Left renal cortex interstitium (tissue), 4 donors: ENCODE measurements around the gene PPP3CA. TPM values are rescaled to one million over a fixed set of nuclear protein-coding genes. Genes with fewer than 3 reads are reported as not detected.

Source experiments
- DNase-seq, 4 donors: peaks; one replicate each; pipeline ENCODE4 v3.0.0-alpha.2; 2013; ENCODE audit warnings: low read depth in 4 of 4, low spot score in 2 of 4, missing footprints in 1 of 4
- polyA plus RNA-seq, 4 donors: library from polyadenylated mRNA; unstranded; fragments of 120-200 nt; gene quantifications; one replicate each; pipeline ENCODE4 v1.2.1, GENCODE V29; 2013; ENCODE audit not compliant: insufficient read length in 4 of 4

Gene PPP3CA
- polyA plus RNA-seq, 4 donors: 38.4 to 47.5 (median 41.0) TPM

GRCh38 chr4:101071241-101071640, 276.1 kb downstream of the PPP3CA start:
- DNase-seq: no peak

GRCh38 chr4:101068115-101068514, 279.2 kb downstream of the PPP3CA start:
- DNase-seq: no peak

DNA sequence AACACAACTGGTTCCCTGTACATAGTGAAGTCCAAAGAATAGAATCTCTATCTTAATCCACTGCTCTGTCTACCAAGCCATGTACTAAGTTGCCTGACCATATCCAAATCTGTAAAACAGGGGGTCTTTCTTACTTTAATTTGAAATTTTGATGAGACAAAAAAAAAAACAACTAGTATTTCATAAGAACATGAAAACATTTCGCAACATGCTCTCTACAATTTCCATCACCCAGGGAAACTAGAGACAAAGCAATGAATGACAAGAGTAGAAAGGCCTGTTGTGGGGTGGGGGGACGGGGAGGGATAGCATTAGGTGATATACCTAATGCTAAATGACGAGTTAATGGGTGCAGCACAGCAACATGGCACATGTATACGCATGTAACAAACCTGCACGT, 279.9 kb downstream of the PPP3CA start:
- DNase-seq: no peak

DNA sequence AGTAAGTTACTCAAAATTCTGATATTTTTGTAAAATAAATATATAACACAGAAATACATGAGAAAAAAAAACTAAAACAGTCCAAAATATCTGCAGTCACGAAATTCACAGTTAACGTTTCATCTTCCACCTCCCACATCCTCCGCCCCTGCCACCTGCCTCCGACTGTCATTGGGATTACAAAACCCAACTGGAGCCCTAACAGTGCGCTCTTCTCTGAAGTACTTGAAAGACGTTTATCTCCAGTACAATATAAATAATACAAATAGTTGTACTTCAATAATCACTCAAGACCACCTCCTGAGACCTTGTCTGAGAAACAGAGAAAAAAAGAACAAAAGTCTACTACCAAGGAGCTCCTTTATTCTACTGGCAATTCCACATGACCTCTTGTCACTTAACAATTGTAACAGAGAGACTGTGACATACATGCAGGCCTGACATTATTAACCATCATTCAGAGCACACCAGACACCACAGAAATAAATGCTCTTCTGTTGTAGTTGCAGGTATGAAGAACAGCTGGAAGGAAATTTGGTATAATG, 280.6 kb downstream of the PPP3CA start:
- DNase-seq: no peak

DNA sequence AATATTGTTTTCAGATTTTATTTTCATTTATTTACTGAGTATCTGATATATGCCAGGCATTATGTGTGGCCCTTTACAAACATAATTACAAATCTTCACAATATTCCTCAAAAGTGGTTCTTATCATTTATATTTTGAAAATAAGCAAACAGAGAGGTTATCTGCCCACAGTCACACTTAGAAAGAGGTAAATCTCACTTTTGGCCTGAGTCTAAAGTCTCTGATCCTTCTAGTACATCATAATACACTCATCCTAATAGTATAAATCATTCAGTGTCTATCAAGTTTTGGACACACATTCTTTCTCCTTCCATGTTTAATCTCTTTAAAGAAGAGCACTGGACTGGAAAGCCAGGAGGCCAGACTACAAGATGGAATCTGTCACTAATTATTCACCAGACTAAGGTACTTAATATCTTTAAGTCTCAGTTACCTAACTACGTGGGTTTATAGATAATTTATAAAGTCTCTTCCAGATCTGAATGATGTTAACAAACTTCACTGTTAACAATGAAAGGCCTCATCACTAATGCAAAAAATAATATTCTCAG, 281.3 kb downstream of the PPP3CA start:
- no peak for DNase-seq

DNA sequence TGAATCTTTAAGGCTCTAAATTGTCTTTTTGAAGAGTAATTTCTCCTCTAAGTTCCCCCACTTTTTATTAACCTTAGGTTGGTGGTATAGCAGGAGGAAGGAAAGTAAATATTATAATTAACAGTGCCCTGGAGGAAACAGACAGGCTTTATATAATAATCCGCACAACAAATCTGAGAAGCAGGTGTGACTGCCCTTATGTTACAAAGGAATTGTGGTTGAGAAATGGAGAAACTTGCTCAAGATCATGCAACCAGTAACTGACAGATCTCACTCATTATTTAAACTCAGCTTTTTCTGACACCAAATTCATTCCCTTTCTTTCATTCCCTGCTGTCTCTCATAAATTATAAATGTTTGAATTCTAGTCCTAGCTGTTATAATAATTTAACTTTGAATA, 282.0 kb downstream of the PPP3CA start:
- no peak for DNase-seq

GRCh38 chr4:101064541-101065180, 282.7 kb downstream of the PPP3CA start:
- no peak for DNase-seq

DNA sequence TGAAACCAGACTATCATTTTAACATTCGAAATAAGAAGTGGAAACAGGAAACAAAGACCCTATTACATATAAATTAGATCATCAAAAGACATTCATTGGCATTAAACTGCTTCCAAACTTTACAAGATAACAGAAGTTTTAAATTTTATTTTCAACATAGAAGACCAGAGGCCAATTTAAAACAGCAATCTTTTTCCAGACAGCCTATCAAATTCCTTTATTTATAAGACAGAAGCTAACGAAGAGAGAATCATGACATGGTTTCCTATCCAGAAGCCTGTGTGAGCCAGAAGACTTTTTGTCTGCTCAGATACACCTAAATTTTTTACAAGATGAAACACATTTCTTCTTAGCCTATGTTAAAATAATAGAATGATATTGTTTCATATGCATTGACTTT, 291.9 kb downstream of the PPP3CA start:
- DNase-seq: no peak

- no peak for DNase-seq
These were observed 296.5 kb downstream of the PPP3CA start for GRCh38 chr4:101050837-101051205.

- DNase-seq: no peak
These were observed 297.1 kb downstream of the PPP3CA start for GRCh38 chr4:101050088-101050836.

- no peak for DNase-seq
These were observed 297.8 kb downstream of the PPP3CA start for GRCh38 chr4:101049549-101050001.

GRCh38 chr4:101044766-101045165, 302.6 kb downstream of the PPP3CA start:
- DNase-seq: no peak

GRCh38 chr4:101042847-101043246, 304.5 kb downstream of the PPP3CA start:
- DNase-seq: no peak

- DNase-seq: no peak
These were observed 306.6 kb downstream of the PPP3CA start for GRCh38 chr4:101040776-101041175.

- DNase-seq: no peak
These were observed 308.0 kb downstream of the PPP3CA start for GRCh38 chr4:101039367-101039766.

DNA sequence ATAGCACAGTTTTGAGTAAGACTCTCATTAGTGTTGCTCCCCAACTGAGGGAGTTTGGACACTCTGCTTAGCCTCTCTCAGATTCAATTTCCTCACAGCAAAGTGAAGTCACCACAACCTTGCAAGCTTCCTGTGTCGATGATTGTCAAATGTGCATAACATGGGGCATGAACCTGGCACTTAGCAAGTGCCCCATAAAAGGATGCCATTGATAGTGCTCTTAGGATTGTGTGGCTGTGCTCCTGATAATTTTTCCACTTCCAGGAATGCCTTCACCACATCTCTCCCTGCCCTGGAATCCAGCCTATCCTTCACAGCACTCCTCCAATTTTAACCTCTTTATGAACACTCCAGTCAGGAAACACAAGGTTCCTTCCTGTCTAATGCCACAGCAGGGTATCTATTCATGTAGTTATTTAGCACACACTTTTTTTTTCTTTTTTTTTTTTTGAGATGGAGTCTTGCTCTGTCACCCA, 309.4 kb downstream of the PPP3CA start:
- DNase-seq: no peak

DNA sequence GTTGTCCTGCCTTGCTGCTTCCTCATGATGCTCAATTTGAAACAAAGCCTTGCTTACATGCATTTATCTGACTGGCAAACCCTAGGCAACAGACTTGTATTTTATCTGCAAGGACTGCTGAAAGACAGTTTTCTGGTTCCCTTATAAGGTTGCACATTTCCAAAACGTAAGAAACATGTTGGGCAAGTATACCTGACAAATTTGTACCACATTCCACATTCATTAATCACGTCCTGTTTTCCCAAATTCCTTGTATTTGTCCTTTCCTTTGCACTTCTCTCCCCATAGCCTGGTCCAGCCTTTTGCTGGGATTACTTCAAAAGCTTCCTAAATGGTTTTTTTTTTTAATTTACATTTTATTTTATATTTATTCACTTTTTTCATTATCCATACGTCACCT, 310.1 kb downstream of the PPP3CA start:
- no peak for DNase-seq

GRCh38 chr4:101035487-101035886, 311.8 kb downstream of the PPP3CA start:
- no peak for DNase-seq

GRCh38 chr4:101033986-101034385, 313.3 kb downstream of the PPP3CA start:
- DNase-seq: no peak

- DNase-seq: no peak
These were observed 314.8 kb downstream of the PPP3CA start for GRCh38 chr4:101032541-101032940.

GRCh38 chr4:101031971-101032370, 315.4 kb downstream of the PPP3CA start:
- no peak for DNase-seq

DNA sequence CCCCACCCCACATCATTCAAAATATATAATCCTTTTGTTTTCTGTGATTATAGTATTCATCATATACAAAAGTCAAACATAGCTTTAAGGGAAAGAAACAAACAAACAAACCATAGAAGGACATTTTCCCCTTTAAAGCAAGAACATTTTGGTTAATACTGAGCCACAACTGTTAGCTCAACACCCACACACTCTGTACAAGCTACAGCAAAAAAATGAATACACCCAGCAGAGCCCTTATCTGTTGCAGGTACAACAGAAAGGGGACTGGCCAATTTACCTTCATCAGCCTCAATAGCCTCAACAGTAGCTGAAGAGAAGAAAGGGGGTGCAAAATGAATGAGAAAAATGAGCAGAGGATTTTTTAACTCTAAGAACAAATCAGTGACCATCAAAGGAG, 318.4 kb downstream of the PPP3CA start:
- no peak for DNase-seq
